PC-3 (cell line): Measurements from ENCODE around the gene MAN1B1. TPM values are rescaled to one million over a fixed set of nuclear protein-coding genes. Genes with fewer than 3 reads are reported as not detected.

ENCODE experiments used
- ATAC-seq: fragments of 200-7000 bp; cut with Tn5 transposase; 2 replicates; pipeline ENCODE4 v1.9.1; 2020; ENCODE audit warnings: mild to moderate bottlenecking, moderate library complexity
- BruUV-seq: library from RNA; stranded (reverse); fragments of 400-500 nt; replicated peaks from 2 replicates; lab custom pipeline; 2021; lab: Mats Ljungman, UMichigan
- CTCF ChIA-PET: fragments of 300-600 bp; sonication (Branson Sonifier 250); formaldehyde crosslinking; loops from one replicate; lab custom pipeline; 2022; ENCODE audit warnings: antibody characterized with exemption; lab: Charles Lee
- POLR2A ChIA-PET: fragments of 300-600 bp; sonication (Branson Sonifier 250); formaldehyde crosslinking; loops from one replicate; lab custom pipeline; 2022; ENCODE audit warnings: antibody characterized with exemption; ENCODE audit not compliant: unreplicated experiment; lab: Charles Lee
- DNase-seq: peaks from one replicate; pipeline ENCODE4 v3.0.0-alpha.2; 2015
- H2AFZ ChIP-seq: fragments of 300-600 bp; sonication (generic); 2 replicates; pipeline ENCODE4 v1.6.0; 2016; ENCODE audit warnings: antibody characterized with exemption, low read length
- H3F3A ChIP-seq: fragments of 300-600 bp; sonication (generic); one replicate; pipeline ENCODE4 v1.6.0; 2017; ENCODE audit warnings: antibody characterized with exemption, low read length, control low read depth, mild to moderate bottlenecking; ENCODE audit not compliant: unreplicated experiment
- H3K27ac ChIP-seq: fragments of 300-600 bp; sonication (generic); 2 replicates; pipeline ENCODE4 v1.5.1; 2016; ENCODE audit warnings: mild to moderate bottlenecking, low read length
- H3K27me3 ChIP-seq: fragments of 300-600 bp; sonication (generic); 2 replicates; pipeline ENCODE4 v1.6.1; 2016; ENCODE audit warnings: low read length, mixed read lengths
- H3K36me3 ChIP-seq: fragments of 300-600 bp; sonication (generic); 2 replicates; pipeline ENCODE4 v1.6.1; 2016; ENCODE audit warnings: low read depth, mixed run types, low read length, mixed read lengths
- H3K4me1 ChIP-seq: fragments of 300-600 bp; sonication (generic); 2 replicates; pipeline ENCODE4 v1.5.1; 2016; ENCODE audit warnings: low read length; ENCODE audit not compliant: insufficient read depth
- H3K4me2 ChIP-seq: fragments of 300-600 bp; sonication (generic); 2 replicates; pipeline ENCODE4 v1.6.0; 2016; ENCODE audit warnings: low read length
- H3K4me3 ChIP-seq: fragments of 300-600 bp; sonication (generic); 2 replicates; pipeline ENCODE4 v1.5.1; 2016; ENCODE audit warnings: mild to moderate bottlenecking, low read length, mixed read lengths
- H3K79me2 ChIP-seq: fragments of 300-600 bp; sonication (generic); 2 replicates; pipeline ENCODE4 v1.6.1; 2017; ENCODE audit warnings: low read length, mixed read lengths
- H3K9ac ChIP-seq: fragments of 300-600 bp; sonication (generic); 2 replicates; pipeline ENCODE4 v1.6.0; 2016; ENCODE audit warnings: mild to moderate bottlenecking, low read length
- H3K9me2 ChIP-seq: fragments of 300-600 bp; sonication (generic); replicated peaks from 2 replicates; pipeline ENCODE4 v1.6.1; 2016; ENCODE audit warnings: mixed run types, low read length, mixed read lengths
- H3K9me3 ChIP-seq: fragments of 300-600 bp; sonication (generic); 2 replicates; pipeline ENCODE4 v1.6.1; 2016; ENCODE audit warnings: low read length, mixed read lengths
- H4K20me1 ChIP-seq: fragments of 300-600 bp; sonication (generic); 2 replicates; pipeline ENCODE4 v1.6.1; 2016; ENCODE audit warnings: low read length, mixed read lengths
- EZH2 ChIP-seq: fragments of 300-600 bp; sonication (generic); IDR thresholded peaks from one replicate; pipeline ENCODE4 v1.6.1; 2017; ENCODE audit warnings: antibody characterized with exemption, mild to moderate bottlenecking, low read length; ENCODE audit not compliant: unreplicated experiment
- EZH2phosphoT487 ChIP-seq: fragments of 300-600 bp; sonication (generic); IDR thresholded peaks from 2 replicates; pipeline ENCODE4 v1.6.1; 2018; ENCODE audit warnings: mild to moderate bottlenecking, antibody characterized with exemption, low read length, borderline replicate concordance
- intact Hi-C: fragments of 100-400 bp; cut with micrococcal nuclease; formaldehyde crosslinking; loops from 2 replicates; pipeline ENCODE4 v1.9.0; 2023
- total RNA-seq: library from RNA; depleted of rRNA; stranded (reverse); fragments of >200 nt; gene quantifications from 2 replicates; pipeline ENCODE4 v1.2.3, GENCODE V29; 2014
- TF ChIP-seq, protein P1 (sequence below): fragments of 300-600 bp; sonication (generic); conservative IDR thresholded peaks from 2 replicates; pipeline ENCODE4 v1.5.1; 2017; ENCODE audit warnings: antibody characterized with exemption, low read depth, mild to moderate bottlenecking, low read length

Gene MAN1B1
- total RNA-seq, 1 experiment from 2014 or later: 65.5 TPM

DNA sequence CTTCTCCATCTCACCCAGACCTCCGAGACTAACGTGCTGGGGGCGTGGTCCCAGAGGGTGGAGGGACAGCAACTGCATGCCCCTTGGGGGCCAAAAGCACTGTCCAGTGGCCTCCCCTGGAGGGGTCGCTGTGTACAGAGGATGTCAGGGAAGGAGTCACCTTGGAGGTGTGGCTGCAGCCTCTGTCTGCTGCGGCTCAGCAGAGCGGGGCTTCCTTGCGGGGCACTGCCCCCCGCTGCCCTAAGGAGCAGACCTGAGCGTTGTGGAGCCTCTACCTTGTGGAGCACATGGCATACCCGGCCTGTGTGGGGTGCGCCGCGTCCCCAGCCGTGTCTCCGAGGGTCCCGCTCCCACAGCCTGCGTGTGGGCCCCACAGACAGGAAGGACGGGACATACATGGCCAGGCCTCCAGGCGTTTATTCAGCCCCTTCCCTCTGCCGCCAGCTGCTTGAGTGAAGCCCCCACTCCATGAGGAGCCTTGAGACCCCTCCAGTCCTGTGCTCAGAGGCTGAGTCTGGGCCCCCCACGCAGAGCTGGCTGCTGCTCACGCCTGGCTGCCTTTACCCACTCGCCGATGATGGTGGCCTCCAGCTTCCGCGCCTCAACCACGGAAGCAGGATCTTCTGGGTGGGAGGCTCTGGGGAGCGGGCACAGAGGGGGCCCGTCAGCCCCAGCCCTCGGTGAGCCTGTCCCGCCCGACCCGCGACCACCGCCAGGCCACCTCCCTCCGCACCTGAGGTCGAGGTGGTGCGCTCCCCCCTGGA is 23.5 kb downstream of the MAN1B1 start:
- DNase-seq: no peak
- Histone ChIP-seq H3K9me2 (no peaks in the 10 kb centered on the region), H3K9me3 (no peaks in the 10 kb centered on the region), H3K4me1 (0 out of 2 replicates have a peak, but pooled peaks cover 5% of the 10 kb centered on the region), H4K20me1 (no peaks in the 10 kb centered on the region), H3K9ac (no peak overlapping the region), H2AFZ (no peak overlapping the region), H3K4me3 (no peak overlapping the region), H3K79me2 (no peaks in the 10 kb centered on the region), H3K27me3 (no peaks in the 10 kb centered on the region), H3K36me3 (no peaks in the 10 kb centered on the region), H3K4me2 (no peak overlapping the region), H3F3A (no peaks in the 10 kb centered on the region), H3K27ac (no peak overlapping the region)
- POLR2A ChIA-PET: no interaction called here
- no peak for ATAC-seq
- intact Hi-C loops: no loop called here
- CTCF ChIA-PET: no interaction called here
- no TSS peak for BruUV-seq
- no peak for TF ChIP-seq EZH2
- TF ChIP-seq EZH2phosphoT487: no peak
- TF ChIP-seq, protein P1, sequence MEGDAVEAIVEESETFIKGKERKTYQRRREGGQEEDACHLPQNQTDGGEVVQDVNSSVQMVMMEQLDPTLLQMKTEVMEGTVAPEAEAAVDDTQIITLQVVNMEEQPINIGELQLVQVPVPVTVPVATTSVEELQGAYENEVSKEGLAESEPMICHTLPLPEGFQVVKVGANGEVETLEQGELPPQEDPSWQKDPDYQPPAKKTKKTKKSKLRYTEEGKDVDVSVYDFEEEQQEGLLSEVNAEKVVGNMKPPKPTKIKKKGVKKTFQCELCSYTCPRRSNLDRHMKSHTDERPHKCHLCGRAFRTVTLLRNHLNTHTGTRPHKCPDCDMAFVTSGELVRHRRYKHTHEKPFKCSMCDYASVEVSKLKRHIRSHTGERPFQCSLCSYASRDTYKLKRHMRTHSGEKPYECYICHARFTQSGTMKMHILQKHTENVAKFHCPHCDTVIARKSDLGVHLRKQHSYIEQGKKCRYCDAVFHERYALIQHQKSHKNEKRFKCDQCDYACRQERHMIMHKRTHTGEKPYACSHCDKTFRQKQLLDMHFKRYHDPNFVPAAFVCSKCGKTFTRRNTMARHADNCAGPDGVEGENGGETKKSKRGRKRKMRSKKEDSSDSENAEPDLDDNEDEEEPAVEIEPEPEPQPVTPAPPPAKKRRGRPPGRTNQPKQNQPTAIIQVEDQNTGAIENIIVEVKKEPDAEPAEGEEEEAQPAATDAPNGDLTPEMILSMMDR: no peak

DNA sequence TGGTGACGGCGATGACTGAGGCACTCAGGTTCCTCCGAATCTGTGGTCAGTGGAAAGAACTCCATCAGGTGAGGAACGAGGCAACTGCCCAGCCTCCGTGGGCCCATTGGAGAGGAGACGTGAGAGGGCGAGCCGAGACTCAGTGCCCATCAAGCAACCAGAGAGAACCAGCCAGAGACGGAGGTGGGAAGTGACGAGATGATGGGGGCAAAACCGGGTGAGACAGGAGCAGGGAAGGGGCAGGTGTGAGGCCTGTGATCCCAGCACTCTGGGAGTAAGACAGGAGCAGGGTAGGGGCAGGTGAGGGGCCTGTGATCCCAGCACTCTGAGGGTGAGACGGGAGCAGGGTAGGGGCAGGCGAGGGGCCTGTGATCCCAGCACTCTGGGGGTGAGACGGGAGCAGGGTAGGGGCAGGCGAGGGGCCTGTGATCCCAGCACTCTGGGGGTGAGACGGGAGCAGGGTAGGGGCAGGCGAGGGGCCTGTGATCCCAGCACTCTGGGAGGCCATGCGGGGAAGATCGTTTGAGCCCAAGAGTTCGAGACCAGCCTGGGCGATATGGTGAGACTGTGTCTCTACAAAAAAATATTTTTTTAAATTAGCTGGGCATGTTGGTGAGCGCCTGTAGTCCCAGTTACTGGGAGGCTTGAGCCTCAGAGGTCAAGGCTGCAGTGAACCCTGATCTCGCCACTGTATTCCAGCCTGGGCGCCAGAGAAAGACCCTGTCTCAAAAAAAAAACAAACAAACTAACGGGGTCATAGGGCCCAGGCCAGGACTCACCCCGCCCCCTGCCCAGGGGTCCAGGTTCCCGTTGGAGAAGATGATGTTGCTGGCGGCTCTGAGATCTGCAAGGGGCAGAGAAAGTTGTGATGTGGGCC is 24.4 kb downstream of the MAN1B1 start:
- Histone ChIP-seq H3K27ac (no peak overlapping the region), H2AFZ (no peak overlapping the region), H3F3A (no peaks in the 10 kb centered on the region), H3K36me3 (no peaks in the 10 kb centered on the region), H3K27me3 (no peaks in the 10 kb centered on the region), H3K9me2 (no peaks in the 10 kb centered on the region), H4K20me1 (no peaks in the 10 kb centered on the region), H3K4me2 (no peak overlapping the region), H3K4me1 (0 out of 2 replicates have a peak, but pooled peaks cover 5% of the 10 kb centered on the region), H3K9me3 (no peaks in the 10 kb centered on the region), H3K79me2 (no peaks in the 10 kb centered on the region), H3K4me3 (no peak overlapping the region), H3K9ac (no peak overlapping the region)
- ATAC-seq: no peak
- no peak for TF ChIP-seq EZH2
- TF ChIP-seq, protein P1: no peak
- TF ChIP-seq EZH2phosphoT487: no peak
- POLR2A ChIA-PET: no interaction called here
- intact Hi-C loops: no loop called here
- no TSS peak for BruUV-seq
- CTCF ChIA-PET: no interaction called here
- no peak for DNase-seq
